ES-I3 (cell line): ENCODE results near the gene AFG3L2.

Experiments used
- H3K36me3 ChIP-seq: 2 replicates; pipeline ENCODE4 v1.6.1; 2013; ENCODE audit warnings: mild to moderate bottlenecking, low read length, control low read depth, moderate library complexity; ENCODE audit not compliant: insufficient read depth
- H3K4me1 ChIP-seq: 2 replicates; pipeline ENCODE4 v1.6.1; 2013; ENCODE audit warnings: mild to moderate bottlenecking, control low read depth, low read length; ENCODE audit not compliant: insufficient read depth
- H3K9ac ChIP-seq: 2 replicates; pipeline ENCODE4 v1.6.1; 2013; ENCODE audit warnings: low read depth, mild to moderate bottlenecking, low read length, moderate library complexity
- H3K9me3 ChIP-seq: 2 replicates; pipeline ENCODE4 v1.6.1; 2013; ENCODE audit warnings: mild to moderate bottlenecking, low read length, moderate library complexity; ENCODE audit not compliant: control insufficient read depth, insufficient read depth

The AFG3L2 gene

DNA sequence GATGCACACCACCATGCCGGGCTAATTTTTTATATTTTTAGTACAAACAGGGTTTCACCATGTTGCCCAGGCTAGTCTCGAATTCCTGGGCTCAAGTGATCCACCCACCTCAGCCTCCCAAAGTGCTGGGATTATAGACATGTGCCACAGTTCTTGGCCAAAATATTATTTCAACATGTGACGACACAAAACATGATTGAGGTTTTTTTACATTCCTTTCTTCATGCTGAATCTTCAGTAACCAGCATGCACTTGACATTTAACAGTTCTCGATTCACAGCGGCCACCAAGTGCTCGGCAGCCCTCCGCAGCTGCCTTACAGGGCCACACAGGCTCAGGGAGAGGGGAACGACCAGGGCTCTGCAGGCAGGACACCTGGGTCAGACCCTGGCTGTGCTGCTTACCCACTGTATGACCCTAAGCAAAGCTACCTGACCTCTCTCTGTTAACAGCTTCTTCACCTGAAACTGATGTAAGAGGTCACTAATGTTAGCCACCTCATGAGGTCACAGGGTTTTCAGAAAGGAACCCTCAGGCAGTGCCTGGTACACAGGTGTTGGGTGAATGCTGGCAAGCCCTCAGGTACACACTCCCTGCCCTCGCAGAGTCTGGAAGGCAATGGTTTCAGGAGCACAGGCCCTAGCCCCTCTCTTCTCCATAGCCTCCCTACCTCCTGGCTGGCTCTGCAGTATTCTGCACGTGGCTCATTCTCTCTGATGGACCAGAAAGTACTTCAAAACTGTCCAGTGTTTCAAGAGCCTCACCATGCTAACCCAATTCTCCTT lies 43.3 kb downstream of the AFG3L2 start:
- Histone ChIP-seq H3K9me3 (no peaks in the 10 kb centered on the region), H3K36me3 (peaks cover 4% of the 10 kb centered on the region; the same call in 1 of the 2 replicates), H3K4me1 (peaks cover 44% of the 10 kb centered on the region), H3K9ac (no peak overlapping the region)

DNA sequence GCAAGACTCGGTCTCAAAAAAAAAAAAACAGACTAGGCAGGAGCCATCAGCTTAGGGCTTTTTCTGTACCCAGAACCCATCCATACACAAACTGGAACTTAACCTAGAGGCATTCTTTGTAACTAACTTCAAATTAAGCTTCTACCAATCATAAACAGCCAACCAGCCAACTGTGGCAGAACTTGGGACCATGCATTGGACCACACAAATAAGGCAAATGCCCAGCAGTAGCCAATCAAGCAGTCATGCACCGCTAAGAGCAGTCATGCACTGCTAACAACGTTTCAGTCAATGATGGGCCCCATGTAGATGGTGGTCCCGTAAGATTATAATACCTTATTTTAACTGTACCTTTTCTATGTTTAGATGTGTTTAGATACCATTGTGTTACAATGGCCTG lies 46.3 kb downstream of the AFG3L2 start:
- H3K36me3 ChIP-seq = peaks cover 9% of the 10 kb centered on the region
- no peak overlapping the region for H3K9ac ChIP-seq
- H3K4me1 ChIP-seq = peaks cover 21% of the 10 kb centered on the region
- H3K9me3 ChIP-seq = no peaks in the 10 kb centered on the region

DNA sequence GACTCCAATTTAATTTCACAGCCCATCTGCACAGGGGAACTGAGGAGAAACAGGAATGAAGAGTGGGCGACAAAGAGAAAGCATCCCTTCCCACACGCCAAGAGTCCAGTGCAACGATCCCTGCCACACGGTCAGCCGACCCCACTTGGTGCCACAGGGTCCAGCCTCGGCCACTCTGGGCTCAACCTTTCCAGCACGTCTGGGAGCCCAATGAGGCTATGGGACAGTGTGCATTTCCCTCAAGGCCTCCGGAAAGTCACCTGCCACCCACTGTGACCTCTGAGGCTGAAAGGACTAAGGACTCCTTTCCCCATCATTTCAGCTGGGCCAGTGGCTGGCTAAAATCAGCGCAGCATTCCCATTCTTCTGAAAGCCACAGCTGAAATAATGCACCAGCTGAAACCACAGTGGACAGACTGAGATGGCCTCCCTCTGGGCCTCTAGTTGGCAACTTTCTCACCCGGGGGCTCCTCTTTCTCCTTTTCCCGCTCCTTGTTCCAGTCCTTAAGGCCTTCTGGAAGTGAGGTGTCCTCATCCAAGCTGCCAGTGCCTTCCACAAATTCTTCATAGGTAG lies 47.8 kb downstream of the AFG3L2 start:
- Histone ChIP-seq H3K36me3 (peaks cover 9% of the 10 kb centered on the region), H3K9me3 (no peaks in the 10 kb centered on the region), H3K4me1 (peaks cover 6% of the 10 kb centered on the region), H3K9ac (no peak overlapping the region)

GRCh38 chr18:12328179-12328823 lies 48.7 kb downstream of the AFG3L2 start:
- Histone ChIP-seq H3K9me3 (no peaks in the 10 kb centered on the region), H3K4me1 (no peaks in the 10 kb centered on the region; the same call in 1 of the 2 replicates), H3K36me3 (peaks cover 9% of the 10 kb centered on the region), H3K9ac (no peak overlapping the region)

GRCh38 chr18:12327510-12328178 lies 49.4 kb downstream of the AFG3L2 start:
- H3K9ac ChIP-seq = no peak overlapping the region

DNA sequence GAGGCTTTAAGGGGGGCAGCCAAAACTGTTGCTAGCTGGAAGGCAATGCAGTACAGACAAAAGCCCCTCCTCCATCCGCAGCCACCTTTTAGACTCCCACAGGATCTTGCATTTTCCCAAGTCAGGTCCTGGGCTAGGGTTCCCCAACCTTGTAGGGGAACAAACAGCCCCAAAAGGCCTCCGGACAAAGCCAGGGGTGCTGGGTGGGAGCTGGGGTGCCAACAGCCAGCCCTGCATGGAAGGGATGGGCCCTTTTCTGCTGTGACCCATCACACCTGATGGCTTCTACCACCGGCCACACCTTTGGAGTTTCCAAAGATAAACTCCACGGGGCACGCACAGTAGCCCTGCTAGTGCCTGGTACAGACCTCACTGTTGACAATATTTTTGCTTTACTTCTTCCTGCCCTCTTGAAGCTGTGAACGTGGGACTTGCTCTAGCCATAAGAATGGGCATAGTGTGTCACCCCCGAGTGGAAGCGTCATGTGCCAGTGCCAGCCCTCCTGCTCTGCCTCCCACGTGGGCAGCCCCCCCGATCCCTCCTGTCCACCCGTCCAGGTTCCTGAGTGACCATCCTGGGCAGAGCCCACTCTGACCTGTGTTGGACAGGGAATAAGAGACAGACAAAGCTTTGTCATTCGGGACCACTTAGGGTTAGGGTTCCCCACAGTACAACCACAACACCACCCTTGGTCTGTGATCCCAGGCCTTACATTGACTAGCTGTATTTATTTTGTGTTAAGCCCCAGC lies 50.1 kb downstream of the AFG3L2 start:
- Histone ChIP-seq H3K9me3 (no peaks in the 10 kb centered on the region), H3K9ac (no peak overlapping the region), H3K36me3 (peaks cover 9% of the 10 kb centered on the region), H3K4me1 (no peaks in the 10 kb centered on the region; the same call in 1 of the 2 replicates)

More at GRCh38 chr18:12327510-12328178, 49.4 kb downstream of the AFG3L2 start:
- Histone ChIP-seq H3K4me1 (no peaks in the 10 kb centered on the region; the same call in 1 of the 2 replicates), H3K36me3 (peaks cover 9% of the 10 kb centered on the region), H3K9me3 (no peaks in the 10 kb centered on the region)

- Histone ChIP-seq H3K9me3 (no peaks in the 10 kb centered on the region), H3K36me3 (peaks cover 10% of the 10 kb centered on the region), H3K4me1 (no peaks in the 10 kb centered on the region; the same call in 1 of the 2 replicates), H3K9ac (no peak overlapping the region)
These were observed 51.2 kb downstream of the AFG3L2 start for GRCh38 chr18:12325726-12326245.

DNA sequence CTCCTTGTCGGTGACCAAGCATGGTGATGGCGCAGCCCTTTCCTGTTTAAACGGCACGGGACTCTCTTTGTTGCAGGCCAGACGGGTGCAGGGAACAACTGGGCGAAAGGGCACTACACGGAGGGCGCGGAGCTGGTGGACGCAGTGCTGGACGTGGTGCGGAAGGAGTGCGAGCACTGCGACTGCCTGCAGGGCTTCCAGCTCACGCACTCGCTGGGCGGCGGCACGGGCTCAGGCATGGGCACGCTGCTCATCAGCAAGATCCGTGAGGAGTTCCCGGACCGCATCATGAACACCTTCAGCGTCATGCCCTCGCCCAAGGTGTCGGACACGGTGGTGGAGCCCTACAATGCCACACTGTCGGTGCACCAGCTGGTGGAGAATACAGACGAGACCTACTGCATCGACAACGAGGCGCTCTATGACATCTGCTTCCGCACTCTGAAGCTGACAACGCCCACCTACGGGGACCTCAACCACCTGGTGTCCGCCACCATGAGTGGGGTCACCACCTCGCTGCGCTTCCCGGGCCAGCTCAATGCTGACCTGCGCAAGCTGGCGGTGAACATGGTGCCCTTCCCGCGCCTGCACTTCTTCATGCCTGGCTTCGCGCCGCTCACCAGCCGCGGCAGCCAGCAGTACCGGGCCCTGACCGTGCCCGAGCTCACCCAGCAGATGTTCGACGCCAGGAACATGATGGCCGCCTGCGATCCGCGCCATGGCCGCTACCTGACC lies 51.9 kb downstream of the AFG3L2 start:
- Histone ChIP-seq H3K4me1 (no peaks in the 10 kb centered on the region; the same call in 1 of the 2 replicates), H3K36me3 (peaks cover 13% of the 10 kb centered on the region), H3K9me3 (no peaks in the 10 kb centered on the region), H3K9ac (no peak overlapping the region)

GRCh38 chr18:12321333-12321732 lies 55.7 kb downstream of the AFG3L2 start:
- no peaks in the 10 kb centered on the region for H3K4me1 ChIP-seq
- H3K9me3 ChIP-seq = no peaks in the 10 kb centered on the region
- H3K9ac ChIP-seq = no peak overlapping the region
- H3K36me3 ChIP-seq = peaks cover 8% of the 10 kb centered on the region

DNA sequence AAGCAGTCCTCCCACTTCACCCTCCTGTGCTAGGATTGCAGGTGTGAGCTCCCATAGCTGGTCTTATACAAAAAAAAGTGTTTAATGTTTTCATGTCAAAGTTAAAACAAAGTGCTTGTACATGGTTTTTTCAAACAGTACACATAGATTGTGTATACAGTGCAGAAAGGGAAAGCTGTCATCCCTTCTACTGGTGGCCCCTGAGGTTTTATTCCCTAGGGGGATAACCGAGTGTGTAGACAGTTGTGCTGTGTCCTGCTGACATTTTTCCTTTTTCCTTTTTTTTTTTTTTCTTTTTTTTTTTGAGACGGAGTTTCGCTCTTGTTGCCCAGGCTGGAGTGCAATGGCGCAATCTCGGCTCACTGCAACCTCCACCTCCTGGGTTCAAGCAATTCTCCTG lies 58.2 kb downstream of the AFG3L2 start:
- no peak overlapping the region for H3K9ac ChIP-seq
- peaks cover 19% of the 10 kb centered on the region for H3K36me3 ChIP-seq
- no peaks in the 10 kb centered on the region for H3K4me1 ChIP-seq
- H3K9me3 ChIP-seq = no peaks in the 10 kb centered on the region

DNA sequence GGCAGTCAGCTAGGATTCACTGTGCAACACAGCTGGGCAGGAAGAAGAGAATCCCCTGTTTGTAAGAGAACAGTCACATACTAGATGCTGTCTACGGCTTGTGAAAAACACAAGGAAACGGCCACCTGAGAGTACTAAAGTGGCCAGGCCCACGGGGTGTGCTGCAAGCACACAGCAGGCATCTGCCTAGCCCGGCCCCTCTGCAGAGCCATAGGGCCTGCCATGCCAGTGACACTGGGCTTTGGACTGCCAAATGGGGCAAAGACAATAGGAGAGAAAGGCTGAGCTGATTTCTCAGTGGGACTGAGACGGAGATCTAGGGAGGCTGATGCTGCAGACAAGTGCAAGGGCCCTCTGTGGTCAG lies 58.7 kb downstream of the AFG3L2 start:
- H3K4me1 ChIP-seq = no peaks in the 10 kb centered on the region
- no peak overlapping the region for H3K9ac ChIP-seq
- H3K9me3 ChIP-seq = no peaks in the 10 kb centered on the region
- peaks cover 23% of the 10 kb centered on the region for H3K36me3 ChIP-seq

GRCh38 chr18:12317664-12318333 lies 59.2 kb downstream of the AFG3L2 start:
- Histone ChIP-seq H3K4me1 (no peaks in the 10 kb centered on the region), H3K36me3 (peaks cover 23% of the 10 kb centered on the region), H3K9me3 (no peaks in the 10 kb centered on the region), H3K9ac (no peak overlapping the region)

DNA sequence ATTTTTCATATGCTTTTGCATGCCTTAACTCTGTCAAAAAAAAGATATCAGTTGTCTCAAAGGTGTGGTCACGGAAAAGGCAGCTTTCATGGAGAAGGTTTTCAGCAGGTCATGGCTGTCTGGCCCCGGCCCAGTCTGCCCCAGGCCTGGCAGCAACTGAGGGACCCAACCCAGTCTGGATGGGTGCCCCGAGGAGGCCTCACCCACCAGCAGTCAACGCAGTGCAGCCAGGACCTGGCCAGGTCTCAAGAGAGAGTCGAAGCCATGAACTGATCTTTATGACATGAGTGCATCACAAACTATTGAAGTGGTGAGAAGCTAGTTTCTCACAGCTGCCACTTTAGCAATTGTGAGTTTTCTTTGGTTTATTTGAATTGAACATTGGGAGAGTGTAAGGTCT lies 61.1 kb downstream of the AFG3L2 start:
- Histone ChIP-seq H3K36me3 (peaks cover 30% of the 10 kb centered on the region), H3K9ac (no peak overlapping the region), H3K9me3 (peaks cover 9% of the 10 kb centered on the region; the same call in 1 of the 2 replicates), H3K4me1 (no peaks in the 10 kb centered on the region)
